Common myeloid progenitor, CD34-positive (primary cell): Measurements from ENCODE around the gene CRISP2.
"Not testable (repeated sequence)": the region's sequence is repeated elsewhere in the genome, so short reads cannot be mapped to it uniquely, and the experiment has no call there.

ENCODE experiments used
- CTCF ChIA-PET: fragments of 350-600 bp; sonication (Branson Sonifier 250); formaldehyde crosslinking; loops from one replicate; lab custom pipeline; 2021; ENCODE audit warnings: antibody characterized with exemption; lab: Charles Lee
- POLR2A ChIA-PET: fragments of 350-600 bp; sonication (Branson Sonifier 250); formaldehyde crosslinking; loops from one replicate; lab custom pipeline; 2021; ENCODE audit warnings: antibody characterized with exemption; lab: Charles Lee
- DNase-seq, 3 donors: peaks; one replicate each; pipeline versions ENCODE4 v3.0.0 to v3.0.0-alpha.2; 2013
- H3K27ac ChIP-seq, 2 experiments: 1 replicate in 1 of 2; 2 replicates in 1 of 2; pipeline ENCODE4 v1.7.0; 2013; ENCODE audit warnings: inconsistent platforms in 2 of 2, low read length in 2 of 2, mild to moderate bottlenecking in 2 of 2, low read depth in 1 of 2, moderate library complexity in 1 of 2; ENCODE audit not compliant: severe bottlenecking in 2 of 2, insufficient read depth in 1 of 2, poor library complexity in 1 of 2
- H3K27me3 ChIP-seq, 5 experiments: replicated peaks in 2 of 5; 1 replicate in 3 of 5; 2 replicates in 2 of 5; pipeline versions ENCODE4 v1.6.1 to v1.7.0; 2013; ENCODE audit warnings: low read length in 4 of 5, mild to moderate bottlenecking in 2 of 5, moderate library complexity in 2 of 5, inconsistent platforms in 1 of 5; ENCODE audit not compliant: insufficient read depth in 5 of 5, control insufficient read depth in 4 of 5
- H3K36me3 ChIP-seq, 4 experiments: 1 replicate in 2 of 4; 2 replicates in 2 of 4; pipeline versions ENCODE4 v1.6.1 to v1.7.0; 2013; ENCODE audit warnings: low read length in 3 of 4, control low read depth in 1 of 4, mild to moderate bottlenecking in 1 of 4; ENCODE audit not compliant: control insufficient read depth in 4 of 4, insufficient read depth in 4 of 4
- H3K4me1 ChIP-seq, 4 experiments: 1 replicate in 3 of 4; 2 replicates in 1 of 4; pipeline versions ENCODE4 v1.6.1 to v1.7.1; 2013; ENCODE audit warnings: low read length in 3 of 4, mild to moderate bottlenecking in 3 of 4, control low read depth in 1 of 4, inconsistent platforms in 1 of 4, moderate library complexity in 1 of 4; ENCODE audit not compliant: control insufficient read depth in 4 of 4, insufficient read depth in 4 of 4; ENCODE audit errors: control extremely low read depth in 1 of 4
- H3K4me3 ChIP-seq, 7 experiments: 1 replicate in 4 of 7; 2 replicates in 3 of 7; pipeline versions ENCODE4 v1.5.1 to v1.7.0; 2013; ENCODE audit warnings: mild to moderate bottlenecking in 7 of 7, low read length in 6 of 7, moderate library complexity in 6 of 7, inconsistent platforms in 2 of 7, low read depth in 2 of 7, control low read depth in 1 of 7; ENCODE audit not compliant: insufficient read depth in 4 of 7, control insufficient read depth in 1 of 7; ENCODE audit errors: extremely low read depth in 1 of 7
- H3K9me3 ChIP-seq, 5 experiments: 1 replicate in 4 of 5; 2 replicates in 1 of 5; pipeline versions ENCODE4 v1.6.1 to v1.7.1; 2013; ENCODE audit warnings: low read length in 4 of 5, mild to moderate bottlenecking in 2 of 5, inconsistent platforms in 1 of 5, low read depth in 1 of 5, moderate library complexity in 1 of 5; ENCODE audit not compliant: control insufficient read depth in 4 of 5, insufficient read depth in 2 of 5; ENCODE audit errors: control extremely low read depth in 1 of 5
- WGBS: methylation state at CpG from one replicate; pipeline ENCODE4 v1.1.5; 2013; ENCODE audit not compliant: insufficient coverage; 5-methylcytosine and 5-hydroxymethylcytosine counted together

Gene CRISP2

GRCh38 chr6:49730251-49730650, 16.9 kb upstream of the CRISP2 start:
- H3K27me3 ChIP-seq: no peaks in the 10 kb centered on the region
- peak in 2 of 3 donors; percentile 35 to 54 for DNase-seq
- H3K9me3 ChIP-seq: no peaks in the 10 kb centered on the region
- no peaks in the 10 kb centered on the region for H3K4me1 ChIP-seq
- H3K4me3 ChIP-seq: no peak overlapping the region
- no peak overlapping the region for H3K27ac ChIP-seq
- H3K36me3 ChIP-seq: no peaks in the 10 kb centered on the region
- POLR2A ChIA-PET: interaction anchor here (0.6 kb wide), 1 partner anchor 129 kb away, joined by 3 read pairs; no protein-coding TSS in a partner anchor
- CTCF ChIA-PET: no interaction called here

- no CpG with 5 or more reads among the region's 4 CpGs for WGBS
- CTCF ChIA-PET, H3K4me1 ChIP-seq, H3K36me3 ChIP-seq, H3K9me3 ChIP-seq, H3K27me3 ChIP-seq, H3K4me3 ChIP-seq, POLR2A ChIA-PET, DNase-seq, H3K27ac ChIP-seq: not testable (repeated sequence)
Measured at GRCh38 chr6:49723917-49724316, 10.6 kb upstream of the CRISP2 start.

- ChIA-PET POLR2A (no interaction called here), CTCF (no interaction called here)
- WGBS: 64% methylated on average over 1 of the region's 2 CpGs
Measured at GRCh38 chr6:49721297-49721696, 8.0 kb upstream of the CRISP2 start.

GRCh38 chr6:49720372-49720771, 7.0 kb upstream of the CRISP2 start:
- POLR2A ChIA-PET: no interaction called here
- no peak overlapping the region for H3K27ac ChIP-seq
- CTCF ChIA-PET: no interaction called here
- WGBS: 100% methylated on average over 4 of the region's 7 CpGs
- H3K4me1 ChIP-seq: no peaks in the 10 kb centered on the region
- H3K27me3 ChIP-seq: no peaks in the 10 kb centered on the region
- H3K9me3 ChIP-seq: peaks cover 0 to 6% (median 3%) of the 10 kb centered on the region in 5 experiments
- H3K36me3 ChIP-seq: no peaks in the 10 kb centered on the region
- no peak overlapping the region for H3K4me3 ChIP-seq
- DNase-seq: no peak

More at GRCh38 chr6:49721297-49721696, 8.0 kb upstream of the CRISP2 start:
- H3K27me3 ChIP-seq: no peaks in the 10 kb centered on the region
- H3K4me1 ChIP-seq: no peaks in the 10 kb centered on the region
- no peak overlapping the region for H3K4me3 ChIP-seq
- H3K36me3 ChIP-seq: no peaks in the 10 kb centered on the region
- H3K27ac ChIP-seq: no peak overlapping the region
- peaks cover 0 to 6% (median 3%) of the 10 kb centered on the region in 5 experiments for H3K9me3 ChIP-seq
- DNase-seq: no peak

GRCh38 chr6:49698478-49698877, 14.9 kb downstream of the CRISP2 start:
- ChIA-PET POLR2A (no interaction called here), CTCF (no interaction called here)
- peak in 1 of 3 donors; percentile 24 for DNase-seq
- H3K9me3 ChIP-seq: peaks cover 3 to 14% (median 6%) of the 10 kb centered on the region in 5 experiments
- H3K4me3 ChIP-seq: no peak overlapping the region
- H3K4me1 ChIP-seq: peaks cover 0 to 7% (median 3%) of the 10 kb centered on the region in 4 experiments
- no peak overlapping the region for H3K27ac ChIP-seq
- no peaks in the 10 kb centered on the region for H3K36me3 ChIP-seq
- H3K27me3 ChIP-seq: no peaks in the 10 kb centered on the region

- Histone ChIP-seq H3K27me3 (no peaks in the 10 kb centered on the region), H3K36me3 (no peaks in the 10 kb centered on the region), H3K4me1 (peaks cover 0 to 4% (median under 1%) of the 10 kb centered on the region in 4 experiments), H3K4me3 (no peak overlapping the region), H3K9me3 (peaks cover 3 to 23% (median 10%) of the 10 kb centered on the region in 5 experiments), H3K27ac (no peak overlapping the region)
- peak in 2 of 3 donors; percentile 10 to 17 for DNase-seq
- no CpG with 5 or more reads among the region's 1 CpG for WGBS
- POLR2A ChIA-PET: no interaction called here
- CTCF ChIA-PET: no interaction called here
Measured at GRCh38 chr6:49693512-49693911, 19.8 kb downstream of the CRISP2 start.

- POLR2A ChIA-PET: interaction anchor here (0.6 kb wide), 1 partner anchor 60 kb away, joined by 3 read pairs; no protein-coding TSS in a partner anchor
- Histone ChIP-seq H3K4me3 (no peak overlapping the region), H3K36me3 (no peaks in the 10 kb centered on the region), H3K27ac (no peak overlapping the region), H3K4me1 (no peaks in the 10 kb centered on the region), H3K27me3 (no peaks in the 10 kb centered on the region), H3K9me3 (peaks cover 3 to 23% (median 10%) of the 10 kb centered on the region in 5 experiments)
- 100% methylated on average over 1 of the region's 2 CpGs for WGBS
- CTCF ChIA-PET: no interaction called here
- DNase-seq: no peak
Measured at GRCh38 chr6:49692534-49692933, 20.8 kb downstream of the CRISP2 start.
